ENCODE measurements around the gene KIRREL3.

KIRREL3 gene

DNA sequence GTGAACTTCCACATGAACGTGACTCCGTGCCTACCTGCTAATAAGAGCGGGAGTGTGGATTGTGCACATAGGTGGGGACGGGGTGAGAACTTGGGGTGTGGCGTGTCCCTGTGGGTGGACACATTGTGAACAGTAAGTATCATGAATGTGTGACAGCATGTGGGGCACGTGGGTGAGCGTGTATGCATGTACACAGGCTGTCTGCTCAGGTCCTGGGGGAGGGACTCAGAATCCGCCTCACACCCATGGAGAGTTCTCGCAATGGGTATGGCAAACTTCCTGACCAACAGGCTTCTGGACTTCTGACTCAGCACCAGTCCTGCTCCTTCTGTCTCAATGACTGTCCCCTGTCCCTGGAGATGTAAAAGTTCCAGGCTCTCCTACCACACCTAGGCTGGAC, 422.1 kb downstream of the KIRREL3 start:
- H3K4me3 ChIP-seq (ENCODE audit: low read depth, low read length): no peak overlapping the region
- TF ChIP-seq, protein P1, sequence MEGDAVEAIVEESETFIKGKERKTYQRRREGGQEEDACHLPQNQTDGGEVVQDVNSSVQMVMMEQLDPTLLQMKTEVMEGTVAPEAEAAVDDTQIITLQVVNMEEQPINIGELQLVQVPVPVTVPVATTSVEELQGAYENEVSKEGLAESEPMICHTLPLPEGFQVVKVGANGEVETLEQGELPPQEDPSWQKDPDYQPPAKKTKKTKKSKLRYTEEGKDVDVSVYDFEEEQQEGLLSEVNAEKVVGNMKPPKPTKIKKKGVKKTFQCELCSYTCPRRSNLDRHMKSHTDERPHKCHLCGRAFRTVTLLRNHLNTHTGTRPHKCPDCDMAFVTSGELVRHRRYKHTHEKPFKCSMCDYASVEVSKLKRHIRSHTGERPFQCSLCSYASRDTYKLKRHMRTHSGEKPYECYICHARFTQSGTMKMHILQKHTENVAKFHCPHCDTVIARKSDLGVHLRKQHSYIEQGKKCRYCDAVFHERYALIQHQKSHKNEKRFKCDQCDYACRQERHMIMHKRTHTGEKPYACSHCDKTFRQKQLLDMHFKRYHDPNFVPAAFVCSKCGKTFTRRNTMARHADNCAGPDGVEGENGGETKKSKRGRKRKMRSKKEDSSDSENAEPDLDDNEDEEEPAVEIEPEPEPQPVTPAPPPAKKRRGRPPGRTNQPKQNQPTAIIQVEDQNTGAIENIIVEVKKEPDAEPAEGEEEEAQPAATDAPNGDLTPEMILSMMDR (IDR thresholded peaks at IDR 0.05; ENCODE audit: borderline replicate concordance, insufficient read depth, low read depth, low read length): no peak

GRCh38 chr11:126578021-126578420, 422.5 kb downstream of the KIRREL3 start:
- TF ChIP-seq, protein P1 (IDR thresholded peaks at IDR 0.05; ENCODE audit: borderline replicate concordance, insufficient read depth, low read depth, low read length): no peak
- no peak overlapping the region for H3K4me3 ChIP-seq (ENCODE audit: low read depth, low read length)

GRCh38 chr11:126575849-126576248, 424.7 kb downstream of the KIRREL3 start:
- H3K4me3 ChIP-seq (ENCODE audit: low read depth, low read length): no peak overlapping the region
- TF ChIP-seq, protein P1 (IDR thresholded peaks at IDR 0.05; ENCODE audit: borderline replicate concordance, insufficient read depth, low read depth, low read length): no peak

- TF ChIP-seq, protein P1 (IDR thresholded peaks at IDR 0.05; ENCODE audit: borderline replicate concordance, insufficient read depth, low read depth, low read length): no peak
- H3K4me3 ChIP-seq (ENCODE audit: low read depth, low read length): no peak overlapping the region
Measured at GRCh38 chr11:126573325-126573978, 427.1 kb downstream of the KIRREL3 start.

GRCh38 chr11:126570489-126570888, 430.1 kb downstream of the KIRREL3 start:
- TF ChIP-seq, protein P1 (IDR thresholded peaks at IDR 0.05; ENCODE audit: borderline replicate concordance, insufficient read depth, low read depth, low read length): no peak
- H3K4me3 ChIP-seq (ENCODE audit: low read depth, low read length): no peak overlapping the region

DNA sequence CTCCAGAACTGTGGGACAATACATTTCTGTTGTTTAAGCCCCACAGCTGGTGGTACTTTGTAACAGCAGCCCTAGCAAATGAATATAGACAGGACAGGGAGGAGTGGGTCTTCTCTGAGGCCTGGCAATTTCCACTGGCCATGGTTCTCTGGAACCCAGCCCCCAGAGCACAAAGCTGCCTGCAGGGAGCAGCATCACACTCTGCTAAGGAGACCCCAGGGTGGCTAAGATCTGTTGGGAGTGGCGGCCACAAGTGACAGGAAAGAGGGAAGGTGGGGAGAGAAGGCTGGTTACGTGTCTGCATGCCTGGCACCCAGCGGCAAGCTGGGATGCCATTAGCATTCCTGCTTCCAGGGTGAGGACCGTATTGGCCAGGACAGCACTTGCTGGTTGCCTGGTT, 433.2 kb downstream of the KIRREL3 start:
- TF ChIP-seq, protein P1 (IDR thresholded peaks at IDR 0.05; ENCODE audit: borderline replicate concordance, insufficient read depth, low read depth, low read length): no peak
- H3K4me3 ChIP-seq (ENCODE audit: low read depth, low read length): no peak overlapping the region

GRCh38 chr11:126564566-126564965, 436.0 kb downstream of the KIRREL3 start:
- no peak overlapping the region for H3K4me3 ChIP-seq (ENCODE audit: low read depth, low read length)
- TF ChIP-seq, protein P1 (IDR thresholded peaks at IDR 0.05; ENCODE audit: borderline replicate concordance, insufficient read depth, low read depth, low read length): no peak

Measured in GM12875 (cell line).